ENCODE data around the gene ZDBF2.
"Not testable (repeated sequence)": the region's sequence is repeated elsewhere in the genome, so short reads cannot be mapped to it uniquely, and the experiment has no call there.

The ZDBF2 gene

DNA sequence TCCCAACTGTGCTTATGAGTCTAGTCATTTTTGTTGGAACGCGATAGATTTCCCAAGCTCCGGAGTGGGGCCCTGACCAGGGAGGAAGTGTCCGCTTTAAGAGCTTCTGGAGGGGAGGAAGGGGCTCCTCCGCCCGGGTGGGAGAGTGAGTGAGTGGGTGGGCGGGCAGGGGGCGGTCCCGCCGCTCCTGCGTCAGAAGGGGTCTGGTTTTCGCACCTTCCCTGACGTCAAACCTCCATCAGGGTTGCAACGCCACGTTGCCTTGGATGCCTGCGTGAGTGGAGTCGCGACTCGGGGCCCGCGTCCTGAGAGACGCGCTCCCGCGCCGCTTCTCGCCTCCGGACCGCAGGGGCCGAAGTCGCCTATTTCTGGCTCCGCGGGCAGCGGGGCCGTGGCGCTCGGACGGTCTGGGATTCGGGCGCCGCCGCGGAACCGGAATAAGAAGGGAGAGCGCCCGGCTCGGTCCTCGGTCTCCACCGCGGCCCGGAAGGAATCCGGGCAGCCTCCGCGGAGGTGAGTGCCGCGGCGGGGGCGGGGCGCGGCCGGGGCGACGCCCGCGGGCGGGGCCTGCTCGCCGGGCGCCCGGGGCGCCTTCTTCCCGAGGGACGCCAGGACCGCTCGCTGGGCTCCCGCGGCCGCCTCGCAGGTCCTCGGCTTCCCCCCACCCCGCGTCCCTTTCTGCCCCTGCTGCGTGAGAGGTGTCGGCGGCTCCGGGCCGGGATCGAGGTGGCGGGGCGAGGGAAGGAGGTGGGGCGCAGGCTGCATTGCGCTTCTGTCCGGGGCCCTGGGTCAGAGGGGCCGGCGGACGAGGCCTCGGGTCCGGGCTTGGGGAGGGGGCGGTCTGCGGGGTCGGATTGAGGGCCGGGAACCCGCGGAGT is at the start of gene ZDBF2:
Gene ZDBF2 (plus strand): TSS at position 230 of the 878 bp plus-strand sequence. CDS start 7,187 bp downstream, outside the sequence.
- peak; percentile 7 for DNase-seq (ENCODE audit: low read depth)

DNA sequence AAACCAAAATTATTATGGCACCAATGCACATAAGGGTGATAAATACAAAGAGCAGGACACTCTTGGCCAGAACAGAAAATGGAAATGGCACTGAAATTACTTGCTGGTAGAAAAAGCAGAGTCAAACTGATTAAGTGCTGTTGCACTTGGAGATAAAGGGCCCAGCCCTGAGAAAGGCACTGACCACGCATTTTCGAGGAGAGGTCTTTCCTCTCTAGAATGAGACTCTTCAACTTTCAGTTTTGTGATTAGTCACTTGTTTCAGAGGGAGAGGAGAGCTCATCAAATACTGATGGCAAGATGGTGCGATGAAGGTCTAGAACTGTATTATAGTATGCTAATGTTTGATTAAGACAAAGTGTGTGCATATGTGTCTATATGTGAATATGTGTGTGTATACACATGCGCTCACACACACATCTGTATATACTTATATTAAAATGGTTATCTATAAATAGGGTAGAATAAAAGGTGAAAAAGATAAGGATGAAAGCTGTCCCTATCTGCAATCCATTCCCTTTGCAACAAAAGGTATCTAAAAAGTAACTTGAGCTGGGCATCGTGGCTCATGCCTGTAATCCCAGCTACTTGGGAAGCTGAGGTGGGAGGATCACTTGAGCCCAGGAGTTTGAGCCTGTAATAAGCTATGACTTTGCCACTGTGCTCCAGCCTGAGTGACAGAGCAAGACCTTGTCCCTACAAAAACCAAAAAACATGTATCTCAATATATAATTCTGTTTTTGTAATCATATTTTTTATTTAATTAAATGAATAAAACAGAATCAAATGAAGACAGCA is 48.8 kb upstream of the ZDBF2 start:
- DNase-seq (ENCODE audit: low read depth), result no peak

DNA sequence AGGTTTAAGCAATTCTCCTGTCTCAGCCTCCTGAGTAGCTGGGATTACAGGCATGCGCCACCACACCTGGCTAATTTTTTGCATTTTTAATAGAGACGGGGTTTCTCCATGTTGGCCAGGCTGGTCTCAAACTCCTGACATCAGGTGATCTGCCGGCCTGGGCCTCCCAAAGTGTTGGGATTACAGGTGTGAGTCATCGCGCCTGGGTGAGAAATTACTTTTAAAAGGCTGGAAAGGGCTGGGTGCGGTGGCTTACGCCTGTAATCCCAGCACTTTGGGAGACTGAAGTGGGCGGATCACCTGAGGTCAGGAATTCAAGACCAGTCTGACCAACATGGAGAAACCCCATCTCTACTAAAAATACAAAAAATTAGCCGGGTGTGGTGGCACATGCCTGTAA is 45.8 kb upstream of the ZDBF2 start:
- not testable (repeated sequence) for DNase-seq (ENCODE audit: low read depth)

DNA sequence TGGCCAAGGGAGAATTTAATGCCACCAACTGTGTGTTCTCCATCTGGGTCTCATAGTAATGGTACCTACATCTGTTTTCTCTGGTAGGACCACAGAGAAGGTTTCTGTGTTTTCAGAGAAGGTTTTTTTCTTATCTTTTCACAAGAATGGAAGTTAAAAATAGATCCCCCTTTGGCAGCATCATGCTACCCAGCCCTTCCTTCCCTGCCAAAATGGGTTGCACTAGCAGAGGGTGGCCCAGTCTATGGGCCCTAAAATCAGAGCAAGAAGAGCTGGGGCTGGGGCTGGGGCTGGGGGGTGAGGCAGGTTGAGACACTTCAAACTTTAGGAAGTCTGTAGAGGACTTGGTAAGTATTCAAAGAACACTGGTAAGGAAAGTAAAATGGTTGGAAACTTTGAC is 44.8 kb upstream of the ZDBF2 start:
- DNase-seq (ENCODE audit: low read depth), result no peak

DNA sequence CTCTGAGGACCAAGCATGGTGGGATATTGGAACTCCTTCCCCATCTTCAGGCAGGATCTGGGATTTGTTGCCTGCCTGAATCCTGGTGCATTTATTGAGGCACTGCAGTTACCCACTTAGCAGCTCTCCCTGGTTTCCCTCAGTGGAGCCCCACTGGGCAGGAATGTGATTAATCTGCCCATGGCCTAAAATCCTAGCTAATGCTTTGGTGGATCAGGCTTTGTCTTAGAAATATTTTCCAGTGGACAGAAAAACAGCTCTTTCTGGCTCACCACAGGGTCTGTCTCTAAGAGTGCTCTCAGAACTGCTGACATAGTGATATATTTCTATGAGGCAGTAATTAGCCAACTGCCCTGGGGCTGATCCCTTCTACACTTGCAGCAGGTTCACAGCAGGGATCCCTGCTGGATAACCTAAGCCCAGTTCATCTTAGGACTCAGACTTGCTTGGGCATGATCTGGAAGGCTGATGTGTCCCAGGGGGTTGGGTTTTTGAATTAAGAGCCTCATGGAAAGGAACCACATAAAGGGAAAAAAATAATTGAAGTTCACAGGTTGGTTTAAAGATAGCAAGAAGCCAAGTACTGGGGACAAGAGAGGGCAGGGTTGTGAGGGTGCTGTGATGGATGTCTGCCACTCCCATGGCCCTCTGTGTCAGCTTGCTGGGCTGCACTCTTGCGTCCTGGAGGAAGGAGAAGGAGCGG is 44.3 kb upstream of the ZDBF2 start:
- no peak for DNase-seq (ENCODE audit: low read depth)

DNA sequence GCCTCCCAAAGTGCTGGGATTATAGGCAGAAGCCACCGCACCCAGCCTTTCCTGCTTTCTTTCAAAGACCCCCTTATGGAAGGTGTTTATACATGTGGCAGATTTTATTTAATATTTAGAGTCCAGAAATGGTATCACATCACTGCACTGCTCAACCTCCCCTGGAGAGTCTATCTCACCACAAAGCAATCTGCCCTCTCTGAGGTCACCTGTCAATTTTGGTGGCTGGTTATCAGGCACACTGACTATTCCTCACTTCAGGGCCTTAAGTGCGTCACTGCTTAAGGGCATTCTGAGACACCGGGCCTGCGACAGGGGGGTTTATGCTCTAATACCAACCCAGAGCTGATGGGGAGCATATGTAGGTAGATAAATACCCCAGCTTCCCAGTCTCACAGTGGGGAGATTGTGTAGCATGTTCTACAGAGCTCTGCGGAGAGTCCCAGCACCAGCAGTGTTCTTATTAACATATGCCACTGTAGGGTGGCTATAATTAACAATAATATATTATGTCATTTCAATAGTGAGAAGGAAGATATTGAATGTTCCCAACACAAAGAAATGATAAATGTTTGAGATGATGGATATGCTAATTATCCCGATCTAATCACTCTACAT is 42.7 kb upstream of the ZDBF2 start:
- DNase-seq (ENCODE audit: low read depth), result no peak

DNA sequence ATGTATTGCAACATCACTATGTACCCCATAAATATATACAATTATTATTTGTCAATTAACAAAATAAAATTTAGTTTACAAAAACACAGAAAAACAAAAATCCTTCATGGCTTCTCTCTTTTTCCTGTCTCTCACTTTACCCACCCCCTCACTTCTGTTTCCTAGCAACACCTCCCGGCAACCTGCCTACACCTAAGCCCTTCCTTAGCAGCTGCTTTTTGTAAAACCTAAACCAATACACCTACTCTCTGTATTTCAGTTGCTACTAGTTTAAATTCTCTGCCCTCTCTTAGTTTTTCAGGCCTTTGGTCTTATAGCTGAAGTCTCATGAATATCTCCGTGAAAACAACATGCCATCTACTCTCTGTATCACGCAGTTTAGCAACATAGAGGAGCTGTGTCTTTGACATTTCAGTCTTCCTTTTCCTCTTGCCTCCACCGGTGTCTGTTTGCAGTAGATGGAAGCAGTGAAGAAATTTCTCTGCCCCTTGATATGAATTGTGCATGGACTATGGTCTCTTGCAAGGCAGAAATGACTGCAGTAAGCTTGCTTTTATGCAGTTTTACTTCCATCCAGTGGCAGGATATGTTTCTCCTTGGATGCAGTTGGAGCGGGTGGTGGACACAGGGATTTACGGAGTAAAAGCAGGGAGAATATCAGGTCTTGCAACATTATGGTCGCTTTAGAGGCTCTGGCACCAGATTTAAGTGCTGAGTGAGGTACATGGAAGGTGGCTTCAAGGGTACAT is 42.0 kb upstream of the ZDBF2 start:
- no peak for DNase-seq (ENCODE audit: low read depth)

DNA sequence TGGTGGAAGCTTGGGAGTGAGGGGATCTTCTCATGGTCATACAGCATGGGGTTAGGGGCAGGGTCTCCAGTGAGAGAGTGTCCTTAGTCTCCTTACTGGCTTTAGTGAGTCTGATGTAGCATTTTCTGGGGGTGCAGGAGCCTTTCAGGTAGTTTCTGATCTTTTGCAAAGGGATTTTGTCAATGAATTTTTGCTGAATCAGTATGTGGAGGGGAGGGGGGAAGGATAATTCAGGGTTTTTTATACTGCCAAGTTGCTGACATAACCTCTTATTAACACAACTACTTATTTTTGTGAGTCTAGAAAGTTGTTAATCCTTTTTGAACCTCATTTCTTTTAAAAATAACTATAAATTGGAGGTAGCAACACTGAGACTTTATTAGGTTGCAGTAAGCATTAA is 35.3 kb upstream of the ZDBF2 start:
- no peak for DNase-seq (ENCODE audit: low read depth)

DNA sequence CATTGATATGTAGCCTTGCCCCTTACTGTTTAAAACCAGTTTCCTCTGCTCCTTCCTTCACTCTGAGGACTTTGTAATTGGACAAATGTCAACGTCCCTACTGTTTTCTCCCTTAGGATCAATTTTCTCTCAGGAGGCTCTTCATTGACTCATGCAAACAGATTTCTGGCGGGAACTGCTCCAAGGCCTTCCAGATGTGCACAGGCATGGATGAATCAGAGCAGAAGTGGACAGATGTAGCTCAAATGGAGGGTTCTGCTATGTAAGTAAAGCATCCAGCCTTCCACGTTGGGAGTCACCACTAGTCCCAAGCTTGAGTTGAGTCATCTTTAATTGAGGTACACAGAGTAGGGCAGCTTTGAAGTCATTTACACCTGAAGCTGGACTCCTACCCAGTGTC is 34.1 kb upstream of the ZDBF2 start:
- no peak for DNase-seq (ENCODE audit: low read depth)

DNA sequence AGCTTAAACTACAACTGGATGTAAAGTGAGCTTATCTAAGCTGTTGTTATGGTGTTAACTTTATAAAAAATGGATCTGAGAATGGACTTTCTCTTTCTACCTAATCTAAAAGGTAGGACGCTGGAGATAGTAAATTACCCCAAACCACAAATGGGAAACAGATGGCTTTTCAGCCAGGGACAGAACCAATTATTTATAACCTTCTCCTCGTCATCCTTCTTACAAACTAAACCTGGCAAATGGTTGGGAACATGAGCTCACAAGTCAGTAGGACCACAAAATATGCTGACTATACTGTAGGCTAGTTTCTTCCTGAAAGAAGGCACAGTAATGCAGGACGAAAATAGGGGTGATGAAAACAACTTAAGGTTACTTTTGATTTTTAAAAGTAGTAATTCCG is 32.7 kb upstream of the ZDBF2 start:
- DNase-seq (ENCODE audit: low read depth), result no peak

DNA sequence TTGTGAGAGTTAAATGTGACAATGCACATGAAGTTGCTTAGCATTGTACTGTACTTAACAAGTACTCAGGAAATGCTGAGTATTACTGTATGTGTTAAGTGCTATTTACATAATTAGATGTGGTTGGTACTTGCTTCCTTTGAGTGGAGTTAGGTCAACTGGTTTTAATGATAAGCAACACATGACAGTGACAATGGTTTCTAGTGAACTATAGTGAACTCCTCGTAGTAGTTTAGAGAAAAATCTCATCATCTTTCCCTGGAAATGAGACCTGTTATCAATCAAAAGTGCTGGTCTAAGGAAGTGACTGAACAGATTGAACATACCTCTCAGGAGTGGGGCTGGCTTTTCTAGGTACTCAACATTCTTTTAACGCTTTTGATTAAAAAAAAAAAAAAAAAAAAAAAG is 29.2 kb upstream of the ZDBF2 start:
- DNase-seq (ENCODE audit: low read depth), result no peak

DNA sequence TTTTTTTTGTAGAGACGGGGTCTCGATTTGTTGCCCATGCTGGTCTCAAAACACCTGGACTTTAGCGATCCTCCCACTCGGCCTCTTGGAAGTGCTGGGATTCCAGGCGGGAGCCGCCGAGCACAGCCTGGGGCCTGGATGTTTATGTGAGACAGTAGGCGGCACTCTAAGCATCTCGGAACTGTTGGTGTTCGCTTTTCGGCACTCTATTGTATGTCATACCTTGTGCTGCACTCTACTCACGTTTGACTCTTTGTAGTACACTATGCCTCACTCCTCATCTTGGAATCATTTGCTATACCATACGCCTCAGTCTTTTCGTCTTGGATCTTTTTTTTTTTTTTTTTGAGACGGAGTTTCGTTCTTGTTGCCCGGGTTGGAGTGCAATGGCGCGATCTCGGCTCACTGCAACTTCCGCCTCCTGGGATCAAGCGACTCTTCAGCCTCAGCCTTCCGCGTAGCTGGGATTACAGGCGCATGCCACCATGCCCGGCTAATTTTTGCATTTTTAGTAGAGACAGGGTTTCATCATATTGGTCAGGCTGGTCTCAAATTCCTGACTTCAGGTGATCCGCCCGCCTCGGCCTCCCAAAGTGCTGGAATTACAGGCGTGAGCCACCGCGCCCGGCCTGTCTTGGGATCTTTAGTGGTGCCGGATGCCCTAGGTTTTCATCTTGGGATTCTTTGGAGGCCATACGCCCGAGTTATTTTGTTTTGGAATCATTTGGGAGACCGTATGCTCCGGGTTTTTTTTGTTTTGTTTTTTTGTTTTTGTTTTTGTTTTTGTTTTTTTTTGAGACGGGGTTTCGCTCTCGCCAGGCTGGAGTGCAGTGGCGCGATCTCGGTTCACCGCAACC is 24.2 kb upstream of the ZDBF2 start:
- DNase-seq (ENCODE audit: low read depth), result no peak

DNA sequence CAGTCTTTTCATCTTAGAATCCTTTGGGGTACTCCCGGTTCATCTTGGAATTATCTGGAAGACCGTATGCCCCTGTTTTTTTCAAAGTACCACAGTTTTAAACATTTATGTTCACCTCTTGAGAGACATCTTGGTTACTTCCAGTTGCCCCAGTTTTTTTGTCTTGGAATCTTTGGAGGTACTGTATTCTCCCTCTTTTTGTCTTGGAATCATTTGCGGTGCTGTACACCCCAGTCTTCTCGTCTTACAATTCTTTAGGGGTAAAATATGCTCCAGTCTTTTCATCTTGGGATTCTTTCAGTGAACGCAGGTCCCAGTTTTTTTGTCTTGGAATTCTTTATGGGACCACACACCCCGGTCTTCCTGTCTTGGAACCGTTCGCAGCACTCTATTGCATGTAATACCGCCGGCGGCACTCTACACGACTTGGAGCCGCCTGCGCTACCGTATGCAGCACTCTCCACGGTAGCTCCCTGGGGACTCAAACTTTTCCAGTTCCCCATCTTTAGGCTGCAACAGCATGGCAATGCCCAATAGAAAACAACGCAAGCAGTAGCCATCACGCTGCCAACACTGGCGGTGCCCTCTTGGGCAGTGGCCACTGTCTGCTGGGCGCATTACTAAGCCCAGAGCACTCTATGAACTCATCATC is 21.2 kb upstream of the ZDBF2 start:
- no peak for DNase-seq (ENCODE audit: low read depth)

DNA sequence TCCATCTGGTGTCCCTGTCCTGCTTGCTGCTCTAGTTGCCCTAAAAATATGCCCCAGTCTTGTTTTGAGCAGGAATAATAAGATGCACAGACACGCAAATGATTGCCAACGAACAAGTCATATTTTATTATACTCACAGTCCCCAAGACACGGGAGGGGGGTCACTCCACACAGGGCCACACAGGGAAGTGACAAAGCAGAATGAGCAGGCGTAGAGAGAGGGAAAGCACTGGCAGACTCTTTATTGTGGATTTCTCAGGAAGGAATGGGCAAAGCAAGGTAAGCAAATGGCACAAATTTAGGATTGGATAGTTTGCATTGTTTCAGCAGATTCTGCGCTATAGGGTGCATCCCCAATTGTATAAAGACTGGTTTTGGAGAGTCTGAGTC is 20.7 kb upstream of the ZDBF2 start:
- DNase-seq (ENCODE audit: low read depth), result no peak

DNA sequence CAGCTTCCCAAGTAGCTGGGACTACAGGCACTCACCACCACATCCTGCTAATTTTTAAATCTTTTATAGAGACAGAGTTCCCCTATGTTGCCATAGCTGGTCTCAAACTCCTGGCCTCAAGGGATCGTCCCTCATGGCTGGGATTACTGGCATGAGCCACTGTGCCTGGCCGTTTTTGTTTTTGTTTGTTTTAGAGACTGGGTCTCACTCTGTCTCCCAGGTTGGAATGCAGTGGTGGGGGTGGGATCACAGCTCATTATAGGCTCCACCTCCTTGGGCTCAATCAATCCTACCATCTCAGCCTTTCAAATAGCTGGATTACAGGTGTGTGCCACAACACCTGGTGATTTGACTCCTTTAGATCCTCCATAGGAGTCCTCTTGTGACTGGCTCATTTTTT is 19.5 kb upstream of the ZDBF2 start:
- DNase-seq (ENCODE audit: low read depth), result no peak

DNA sequence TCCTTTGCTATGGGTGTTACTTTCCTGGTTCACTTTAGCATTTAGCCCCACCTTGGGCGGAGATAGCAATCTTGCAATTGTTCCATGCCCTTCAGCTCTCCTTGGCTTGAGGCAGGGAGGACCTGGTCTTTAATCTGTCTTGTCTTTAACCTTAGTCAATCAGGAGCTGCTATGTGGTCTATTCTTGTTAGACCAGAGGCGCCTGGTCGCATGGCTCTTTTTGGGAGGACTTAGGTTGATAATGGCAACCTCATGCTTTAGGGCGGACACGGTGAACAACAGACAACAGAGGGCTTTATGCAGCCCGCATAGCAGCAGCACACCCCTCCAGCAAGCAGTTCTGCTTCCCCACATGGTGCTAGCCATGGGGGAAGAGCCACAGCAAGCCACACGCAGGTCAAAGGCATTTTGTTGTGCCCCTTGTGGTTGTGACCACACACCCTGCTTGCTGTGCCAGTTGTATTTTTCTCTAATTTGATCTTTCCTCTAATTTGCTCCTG is 17.7 kb upstream of the ZDBF2 start:
- no peak for DNase-seq (ENCODE audit: low read depth)

DNA sequence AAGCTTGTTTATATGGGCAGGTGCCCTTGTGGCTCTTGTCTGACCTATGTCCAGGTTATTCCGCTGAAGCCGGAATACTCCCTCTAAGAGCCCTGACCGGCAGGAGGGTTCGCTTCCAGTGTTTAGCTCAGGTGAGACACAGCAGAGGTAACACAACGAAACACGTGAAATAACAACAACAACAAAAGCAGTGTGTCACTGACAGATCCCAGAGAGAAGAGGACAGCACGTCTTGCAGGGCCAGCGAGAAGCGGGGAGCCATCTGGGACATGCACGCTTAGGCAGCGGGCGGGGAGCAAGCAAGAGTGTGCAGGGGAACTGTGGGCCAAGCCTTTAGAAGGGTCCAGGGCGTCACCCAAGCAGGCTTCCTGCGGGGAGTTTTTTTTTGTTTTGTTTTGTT is 17.1 kb upstream of the ZDBF2 start:
- no peak for DNase-seq (ENCODE audit: low read depth)

DNA sequence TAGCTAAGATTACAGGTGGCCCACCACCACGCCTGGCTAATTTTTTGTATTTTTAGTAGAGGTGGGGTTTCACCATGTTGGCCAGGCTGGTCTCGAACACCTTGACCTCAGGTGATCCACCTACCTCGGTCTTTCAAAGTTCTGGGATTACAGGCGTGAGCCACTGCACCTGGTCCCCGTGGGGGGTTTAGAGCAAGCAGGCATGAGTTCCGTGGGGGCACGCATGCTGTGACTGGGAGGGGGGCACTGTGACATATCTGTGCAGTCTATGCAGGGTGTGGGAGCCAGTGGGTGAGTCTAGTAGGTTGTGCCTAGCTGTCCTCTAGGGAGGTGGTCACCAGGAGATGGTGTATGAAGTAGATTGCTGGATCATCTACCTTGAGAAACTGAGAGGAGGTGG is 16.6 kb upstream of the ZDBF2 start:
- DNase-seq (ENCODE audit: low read depth), result no peak

DNA sequence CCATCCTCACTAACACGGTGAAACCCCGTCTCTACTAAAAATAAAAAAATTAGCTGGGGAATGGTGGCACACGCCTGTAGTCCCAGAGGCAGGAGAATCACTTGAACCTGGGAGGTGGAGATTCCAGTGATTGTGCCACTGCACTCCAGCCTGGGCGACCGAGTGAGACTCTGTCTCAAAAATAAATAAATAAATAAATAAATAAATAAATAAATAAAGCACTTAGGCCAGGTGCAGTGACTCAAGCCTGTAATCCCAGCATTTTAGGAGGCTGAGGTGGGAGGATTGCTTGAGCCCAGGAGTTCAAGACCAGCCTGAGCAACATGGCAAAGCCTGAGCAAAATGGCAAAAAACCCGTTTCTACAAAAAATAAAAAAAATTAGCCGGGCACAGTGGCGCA is 15.8 kb upstream of the ZDBF2 start:
- DNase-seq (ENCODE audit: low read depth), result not testable (repeated sequence)
